HuH-7.5 (cell line): ENCODE measurements around the gene NGFR.

Experiments used
- DNase-seq: peaks from one replicate; pipeline ENCODE4 v3.0.0; 2011; ENCODE audit warnings: low spot score

NGFR gene

GRCh38 chr17:49518346-49519078 lies 23.4 kb downstream of the NGFR start:
- DNase-seq: peak; percentile 4

GRCh38 chr17:49519781-49520180 lies 24.7 kb downstream of the NGFR start:
- DNase-seq: no peak

DNA sequence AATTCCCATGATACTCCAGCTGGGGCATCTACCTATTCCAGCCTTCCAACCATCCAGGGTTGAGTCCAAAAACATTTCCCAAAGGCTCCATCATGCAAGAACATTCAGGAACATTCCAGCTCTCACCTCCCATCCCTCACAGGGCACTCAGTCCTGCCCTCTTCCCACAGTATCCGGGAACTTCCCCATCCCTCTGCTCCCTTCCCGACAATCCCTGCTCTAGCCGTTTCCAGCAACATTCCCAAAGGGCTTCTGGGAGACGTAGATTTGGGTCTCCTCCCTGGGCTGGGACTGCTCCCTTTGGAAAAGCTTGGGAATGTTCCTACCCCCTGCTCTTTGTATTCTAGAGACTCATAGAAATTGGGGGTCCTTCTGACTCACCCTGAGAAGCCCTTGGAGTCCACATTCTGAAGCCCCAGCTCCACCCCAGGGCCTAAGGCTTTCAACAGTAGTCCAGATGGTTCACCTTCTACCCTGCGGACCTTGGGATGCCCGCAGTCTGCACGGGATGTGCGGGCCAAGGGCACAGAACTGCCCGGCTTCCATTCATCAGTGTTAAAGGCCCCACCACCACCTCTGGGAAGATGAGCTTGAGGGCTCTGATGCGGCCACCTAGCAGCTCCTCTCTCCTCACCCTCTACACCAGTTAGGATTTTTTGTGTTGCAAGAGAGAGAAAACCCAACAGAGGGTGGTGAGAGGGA lies 25.4 kb downstream of the NGFR start:
- no peak for DNase-seq

DNA sequence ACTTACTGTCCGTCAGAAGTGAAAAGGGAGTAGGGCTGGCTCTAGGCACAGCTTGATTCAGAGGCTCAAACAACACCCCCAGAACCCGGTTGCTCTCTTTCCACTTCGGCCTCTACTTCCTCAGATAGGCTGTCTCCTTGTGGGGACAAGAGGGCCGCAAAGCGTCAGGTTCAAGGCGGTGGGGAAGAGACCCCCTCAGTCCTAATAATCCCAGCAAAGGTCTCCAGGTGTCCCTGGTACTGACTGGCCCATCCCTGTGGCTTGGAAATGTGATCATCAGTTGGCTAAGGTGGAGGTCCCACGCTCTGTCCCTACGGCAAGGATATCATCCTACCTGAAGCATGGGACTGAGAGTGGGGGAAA lies 26.0 kb downstream of the NGFR start:
- DNase-seq: no peak

- DNase-seq: no peak
These were observed 26.6 kb downstream of the NGFR start for GRCh38 chr17:49521471-49522356.

DNA sequence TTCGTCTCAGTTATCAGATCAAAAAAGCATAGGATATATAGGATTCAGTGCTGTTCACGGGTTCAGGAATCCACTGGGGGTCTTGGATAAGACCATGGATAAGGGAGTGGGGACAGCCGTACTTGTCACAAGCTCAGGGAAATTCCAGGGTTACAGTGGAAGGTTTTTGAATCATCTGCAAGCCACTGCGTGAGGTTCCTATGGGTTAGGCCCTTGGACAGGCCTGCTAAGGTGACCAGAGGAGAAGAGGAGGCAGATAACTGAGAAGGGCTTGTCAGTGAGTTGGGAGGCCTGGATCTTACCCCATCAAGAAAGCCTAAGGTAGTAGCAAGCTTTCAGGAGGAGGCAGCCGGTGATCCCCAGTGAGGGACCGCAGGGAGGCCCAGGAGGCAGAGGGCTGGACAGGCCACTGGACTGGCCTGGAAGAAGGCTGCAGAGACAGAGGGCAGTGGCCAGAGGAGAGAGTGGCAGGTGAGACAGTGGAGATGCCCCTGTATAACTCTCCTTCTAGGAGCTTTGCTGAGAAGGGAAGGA lies 27.3 kb downstream of the NGFR start:
- DNase-seq: no peak

- no peak for DNase-seq
These were observed 28.1 kb downstream of the NGFR start for GRCh38 chr17:49523196-49523595.

GRCh38 chr17:49523706-49524472 lies 28.8 kb downstream of the NGFR start:
- no peak for DNase-seq

- DNase-seq: no peak
These were observed 29.6 kb downstream of the NGFR start for GRCh38 chr17:49524473-49525359.

DNA sequence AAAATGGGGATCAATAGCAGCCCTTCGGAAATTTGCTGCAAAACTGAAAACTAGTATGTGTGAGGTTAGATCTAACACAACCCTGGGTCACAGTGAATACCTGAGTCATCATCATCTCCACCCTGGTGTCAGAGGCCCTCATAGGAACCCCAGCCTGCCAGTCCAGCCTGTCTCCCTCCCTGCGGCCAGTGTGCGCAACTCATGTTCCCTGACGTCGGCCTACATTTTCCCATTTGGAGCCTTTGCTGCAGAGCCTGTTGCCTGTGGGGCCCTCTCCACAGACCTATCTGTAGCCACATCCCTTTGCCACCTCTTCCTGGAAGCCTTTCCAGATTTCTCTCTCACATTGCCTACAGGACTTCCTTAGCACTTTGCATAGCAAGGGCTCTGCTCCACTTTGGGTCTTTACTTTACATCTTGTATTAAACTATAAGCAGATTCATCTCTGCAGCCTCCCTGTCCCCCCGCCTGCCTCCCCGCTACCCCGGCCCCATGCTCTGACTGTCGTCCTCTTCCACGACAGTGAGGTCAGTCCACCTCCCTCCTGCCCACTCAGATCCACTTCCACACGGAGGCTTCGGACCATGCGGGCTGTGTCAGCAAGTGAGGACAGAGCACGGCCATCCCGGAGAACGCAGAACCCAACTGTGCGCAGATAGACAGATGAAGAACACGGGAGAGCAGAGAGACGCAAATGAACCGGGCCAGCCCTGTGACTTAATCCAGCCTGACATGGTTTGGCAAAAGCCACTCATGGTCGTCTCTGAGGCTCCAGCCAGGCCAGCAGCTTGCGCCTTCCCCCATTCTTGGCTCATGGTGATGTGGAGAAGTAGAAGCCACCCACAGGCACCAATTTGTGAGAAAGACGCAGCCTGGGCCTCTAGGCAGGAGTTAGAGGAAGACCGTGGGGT lies 31.0 kb downstream of the NGFR start:
- no peak for DNase-seq

- no peak for DNase-seq
These were observed 33.0 kb downstream of the NGFR start for GRCh38 chr17:49527927-49528651.

GRCh38 chr17:49528966-49529365 lies 33.9 kb downstream of the NGFR start:
- DNase-seq: no peak

DNA sequence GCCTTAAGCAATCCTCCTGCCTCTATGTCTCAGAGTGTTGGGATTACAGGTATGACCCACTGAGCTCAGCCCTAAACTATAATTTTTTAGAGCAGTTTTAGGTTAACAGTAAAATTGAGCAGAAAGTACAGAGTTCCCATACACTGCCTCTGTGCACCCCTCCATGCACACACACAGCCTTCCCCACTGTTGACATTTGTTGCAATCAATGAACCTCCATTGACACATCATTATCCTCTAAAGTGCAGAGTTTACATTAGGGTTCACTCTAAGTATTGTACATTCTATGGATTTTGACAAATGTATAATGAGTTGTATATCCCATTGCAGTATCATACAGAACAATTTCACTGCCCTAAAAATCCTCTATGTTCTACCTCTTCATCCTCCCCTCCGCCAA lies 35.0 kb downstream of the NGFR start:
- no peak for DNase-seq

- DNase-seq: no peak
These were observed 48.8 kb downstream of the NGFR start for GRCh38 chr17:49543860-49544259.

DNA sequence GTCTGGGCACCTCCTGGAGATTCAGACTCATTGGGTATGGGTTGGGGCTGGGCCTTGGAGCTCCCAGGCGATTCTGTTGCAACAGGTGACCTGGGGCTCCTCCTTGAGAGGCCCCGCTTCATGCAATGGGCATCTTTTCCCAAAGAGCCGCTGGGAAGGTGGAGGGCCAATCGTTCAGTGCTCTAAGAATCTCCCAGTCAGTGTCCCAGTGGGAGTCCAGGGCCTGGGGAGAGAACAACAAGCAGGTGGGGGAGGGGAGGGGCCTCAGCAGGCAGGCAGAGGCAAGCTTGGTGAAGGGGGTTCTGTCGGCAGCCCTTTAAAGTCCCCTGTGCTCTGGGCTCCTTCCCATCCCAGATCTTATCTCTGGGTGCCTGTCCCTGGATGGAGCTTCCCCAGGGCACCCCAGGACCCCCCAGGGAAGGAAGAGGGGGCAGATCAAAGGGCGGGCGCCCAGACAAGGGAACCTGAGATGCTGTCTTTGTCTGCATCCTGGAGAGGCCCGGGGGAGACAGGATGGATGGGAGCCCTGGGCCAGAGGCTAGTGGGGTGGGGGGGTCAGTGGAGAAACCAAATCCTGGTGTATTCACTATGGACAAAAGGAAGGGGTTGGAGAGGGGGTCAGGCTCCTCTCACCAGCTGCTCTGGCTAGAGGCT lies 50.0 kb downstream of the NGFR start:
- DNase-seq: no peak

- DNase-seq: no peak
These were observed 50.9 kb downstream of the NGFR start for GRCh38 chr17:49545806-49546545.
